Neutrophil (primary cell): ENCODE data around the gene TMEM63B.

Experiments used
- H3K27ac ChIP-seq: fragments of 200-600 bp; sonication (generic); 2 replicates; pipeline ENCODE4 v1.5.1; 2016; ENCODE audit warnings: mild to moderate bottlenecking, moderate library complexity
- H3K27me3 ChIP-seq: fragments of 200-600 bp; sonication (generic); 2 replicates; pipeline ENCODE4 v1.6.0; 2016; ENCODE audit warnings: mild to moderate bottlenecking
- H3K36me3 ChIP-seq: fragments of 200-600 bp; sonication (generic); 2 replicates; pipeline ENCODE4 v1.5.1; 2017
- H3K4me1 ChIP-seq, 2 experiments: fragments of 200-600 bp in 1 of 2; sonication (generic) in 1 of 2; 1 replicate in 1 of 2; 2 replicates in 1 of 2; pipeline versions ENCODE4 v1.5.1 to v1.6.1; 2013 to 2016; ENCODE audit warnings: low read depth in 1 of 2, low read length in 1 of 2, mild to moderate bottlenecking in 1 of 2, moderate library complexity in 1 of 2; ENCODE audit not compliant: control insufficient read depth in 1 of 2, insufficient read depth in 1 of 2
- H3K4me3 ChIP-seq, 2 experiments: fragments of 200-600 bp in 1 of 2; sonication (generic) in 1 of 2; 1 replicate in 1 of 2; 2 replicates in 1 of 2; pipeline ENCODE4 v1.5.1; 2013 to 2016; ENCODE audit warnings: low read depth in 1 of 2, low read length in 1 of 2, mild to moderate bottlenecking in 1 of 2, moderate library complexity in 1 of 2
- H3K9me3 ChIP-seq: fragments of 200-600 bp; sonication (generic); 2 replicates; pipeline ENCODE4 v1.5.1; 2016
- TF ChIP-seq, protein P1 (sequence below): fragments of 200-600 bp; sonication (generic); IDR thresholded peaks from 2 replicates; pipeline ENCODE4 v1.5.1; 2016; ENCODE audit warnings: antibody characterized with exemption

The TMEM63B gene

DNA sequence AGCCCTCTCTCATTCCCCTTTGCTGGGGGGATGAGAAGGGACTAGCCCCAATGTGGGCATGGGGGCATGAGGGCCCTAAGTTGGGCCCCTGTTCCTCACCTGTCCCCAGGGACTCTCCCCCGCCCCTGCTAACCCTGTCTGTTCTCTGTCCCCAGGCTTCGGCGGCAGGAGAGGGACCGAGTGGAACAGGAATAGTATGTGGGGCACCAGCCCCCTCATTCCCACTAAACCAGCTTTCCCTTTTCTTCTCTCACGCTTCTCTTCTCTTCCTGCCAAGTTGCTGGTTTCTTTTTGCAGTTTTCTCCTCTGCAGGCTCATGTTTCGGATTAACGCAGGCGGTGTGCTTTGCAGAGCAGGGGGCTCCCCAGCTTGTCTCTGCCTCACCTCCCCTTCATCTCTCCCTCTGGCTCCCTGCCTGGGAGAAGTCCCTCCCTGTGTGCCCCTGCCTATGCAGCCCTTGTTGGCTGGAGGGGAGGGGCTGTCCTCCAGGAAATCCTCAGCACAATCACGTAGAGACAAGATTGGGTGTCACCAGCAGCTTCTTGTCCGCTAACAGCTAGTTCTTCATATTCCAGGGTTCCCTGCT is 7.9 kb downstream of the TMEM63B start:
- H3K27ac ChIP-seq = no peak overlapping the region
- H3K27me3 ChIP-seq = no peaks in the 10 kb centered on the region
- no peaks in the 10 kb centered on the region for H3K9me3 ChIP-seq
- no peak overlapping the region for H3K4me3 ChIP-seq
- TF ChIP-seq, protein P1, sequence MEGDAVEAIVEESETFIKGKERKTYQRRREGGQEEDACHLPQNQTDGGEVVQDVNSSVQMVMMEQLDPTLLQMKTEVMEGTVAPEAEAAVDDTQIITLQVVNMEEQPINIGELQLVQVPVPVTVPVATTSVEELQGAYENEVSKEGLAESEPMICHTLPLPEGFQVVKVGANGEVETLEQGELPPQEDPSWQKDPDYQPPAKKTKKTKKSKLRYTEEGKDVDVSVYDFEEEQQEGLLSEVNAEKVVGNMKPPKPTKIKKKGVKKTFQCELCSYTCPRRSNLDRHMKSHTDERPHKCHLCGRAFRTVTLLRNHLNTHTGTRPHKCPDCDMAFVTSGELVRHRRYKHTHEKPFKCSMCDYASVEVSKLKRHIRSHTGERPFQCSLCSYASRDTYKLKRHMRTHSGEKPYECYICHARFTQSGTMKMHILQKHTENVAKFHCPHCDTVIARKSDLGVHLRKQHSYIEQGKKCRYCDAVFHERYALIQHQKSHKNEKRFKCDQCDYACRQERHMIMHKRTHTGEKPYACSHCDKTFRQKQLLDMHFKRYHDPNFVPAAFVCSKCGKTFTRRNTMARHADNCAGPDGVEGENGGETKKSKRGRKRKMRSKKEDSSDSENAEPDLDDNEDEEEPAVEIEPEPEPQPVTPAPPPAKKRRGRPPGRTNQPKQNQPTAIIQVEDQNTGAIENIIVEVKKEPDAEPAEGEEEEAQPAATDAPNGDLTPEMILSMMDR = no peak
- H3K36me3 ChIP-seq = peaks cover 42% of the 10 kb centered on the region
- H3K4me1 ChIP-seq = peaks cover 0 to 6% of the 10 kb centered on the region in 2 experiments

GRCh38 chr6:44135875-44136274 is 8.5 kb downstream of the TMEM63B start:
- no peak overlapping the region for H3K4me3 ChIP-seq
- H3K4me1 ChIP-seq = peaks cover 0 to 6% of the 10 kb centered on the region in 2 experiments
- no peak overlapping the region for H3K27ac ChIP-seq
- H3K36me3 ChIP-seq = peaks cover 48% of the 10 kb centered on the region
- no peaks in the 10 kb centered on the region for H3K9me3 ChIP-seq
- no peaks in the 10 kb centered on the region for H3K27me3 ChIP-seq
- TF ChIP-seq, protein P1 = no peak

DNA sequence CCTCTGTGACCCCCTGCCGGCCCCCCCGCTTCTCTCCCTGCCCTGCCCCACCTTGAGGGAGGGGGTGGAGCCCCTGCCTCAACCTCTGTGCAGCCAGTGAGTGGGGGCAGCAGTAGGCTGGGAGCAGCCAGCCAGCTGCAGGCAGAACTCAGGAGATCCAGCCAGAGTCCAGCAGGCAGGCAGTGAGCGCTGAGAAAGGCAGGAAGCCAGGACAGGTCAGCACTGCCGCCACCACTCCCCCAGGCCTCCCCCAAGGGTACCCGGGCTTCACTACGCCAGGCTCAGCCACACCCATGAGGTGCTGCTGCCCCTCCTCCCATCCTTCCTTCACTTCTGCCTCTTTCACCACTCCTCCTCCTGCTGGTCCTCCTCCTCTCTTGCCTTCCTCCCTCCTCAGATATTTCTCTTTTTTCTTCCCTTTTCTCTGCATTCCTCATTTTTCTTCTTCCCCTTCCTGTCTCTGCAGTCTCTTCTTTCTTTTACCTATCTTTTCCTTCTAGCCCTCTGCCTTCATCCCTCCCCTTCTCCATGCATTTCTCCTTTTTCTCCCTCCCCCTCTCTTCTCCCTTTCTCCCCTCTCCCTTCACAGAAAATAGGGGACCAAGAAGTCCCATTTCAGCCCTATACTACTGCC is 11.5 kb downstream of the TMEM63B start:
- Histone ChIP-seq H3K27ac (no peak overlapping the region), H3K36me3 (peaks cover 70% of the 10 kb centered on the region), H3K4me1 (peaks cover 0 to 6% of the 10 kb centered on the region in 2 experiments), H3K27me3 (no peaks in the 10 kb centered on the region), H3K4me3 (no peak overlapping the region), H3K9me3 (no peaks in the 10 kb centered on the region)
- TF ChIP-seq, protein P1 = no peak

GRCh38 chr6:44139351-44139743 is 12.0 kb downstream of the TMEM63B start:
- TF ChIP-seq, protein P1 = no peak
- H3K4me1 ChIP-seq = peaks cover 0 to 6% of the 10 kb centered on the region in 2 experiments
- H3K9me3 ChIP-seq = no peaks in the 10 kb centered on the region
- H3K27ac ChIP-seq = no peak overlapping the region
- H3K4me3 ChIP-seq = no peak overlapping the region
- no peaks in the 10 kb centered on the region for H3K27me3 ChIP-seq
- peaks cover 75% of the 10 kb centered on the region for H3K36me3 ChIP-seq

DNA sequence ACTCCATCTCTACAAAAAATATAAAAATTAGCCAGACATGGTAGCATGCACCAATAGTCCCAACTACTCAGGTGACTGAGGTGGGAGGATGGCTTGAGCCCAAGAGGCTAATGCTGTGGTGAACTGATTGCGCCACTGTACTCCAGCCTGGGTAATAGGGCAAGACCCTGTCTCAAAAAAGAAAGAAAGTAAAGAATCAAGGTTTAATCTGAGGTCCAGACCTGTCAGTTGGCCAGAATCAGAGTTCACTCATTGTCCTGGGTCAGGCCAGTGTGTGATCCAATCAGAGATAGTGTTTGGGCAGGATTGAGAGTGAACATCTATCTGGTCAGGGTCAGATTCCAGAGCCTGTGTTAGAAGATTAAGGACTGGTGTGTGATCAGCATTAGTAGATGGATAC is 15.5 kb downstream of the TMEM63B start:
- H3K27me3 ChIP-seq = no peaks in the 10 kb centered on the region
- no peaks in the 10 kb centered on the region for H3K9me3 ChIP-seq
- H3K4me1 ChIP-seq = peaks cover 0 to 6% of the 10 kb centered on the region in 2 experiments
- peaks cover 70% of the 10 kb centered on the region for H3K36me3 ChIP-seq
- TF ChIP-seq, protein P1 = no peak
- H3K27ac ChIP-seq = no peak overlapping the region
- no peak overlapping the region for H3K4me3 ChIP-seq
